MV-4-11 (cell line): Measurements from ENCODE around the gene MCAM.

Experiments
- DNase-seq: peaks from one replicate; lab custom pipeline; 2025; lab: John Stamatoyannopoulos, UW

The MCAM gene

GRCh38 chr11:119330237-119330636 lies 13.3 kb upstream of the MCAM start:
- no peak for DNase-seq

GRCh38 chr11:119329320-119329719 lies 12.4 kb upstream of the MCAM start:
- no peak for DNase-seq

- no peak for DNase-seq
Measured at GRCh38 chr11:119324189-119324588, 7.3 kb upstream of the MCAM start.

DNA sequence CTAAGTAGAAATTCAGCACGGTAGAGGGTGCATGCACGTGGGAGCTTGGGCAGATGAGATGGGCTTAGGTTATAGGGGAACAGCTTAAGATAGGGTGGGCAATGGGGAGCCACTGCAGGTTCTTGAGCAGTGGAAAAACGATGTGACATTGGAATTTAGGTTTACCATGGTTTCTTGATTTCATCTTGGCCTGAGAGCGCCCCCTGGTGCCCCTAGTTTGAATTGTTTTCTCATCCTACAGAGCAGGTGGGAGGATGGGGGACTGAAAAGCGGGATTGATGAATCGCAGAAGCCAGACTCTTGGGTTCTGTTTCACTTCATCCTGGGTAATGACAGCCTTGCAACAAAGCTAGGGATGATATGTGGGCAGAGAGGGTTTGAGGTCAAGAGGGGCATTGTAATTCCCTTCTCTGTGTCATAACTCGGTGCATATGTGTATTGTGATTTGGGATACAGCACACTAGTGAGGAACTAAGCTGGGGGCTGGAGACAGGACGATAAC lies 6.7 kb upstream of the MCAM start:
- peak; percentile 54 for DNase-seq

DNA sequence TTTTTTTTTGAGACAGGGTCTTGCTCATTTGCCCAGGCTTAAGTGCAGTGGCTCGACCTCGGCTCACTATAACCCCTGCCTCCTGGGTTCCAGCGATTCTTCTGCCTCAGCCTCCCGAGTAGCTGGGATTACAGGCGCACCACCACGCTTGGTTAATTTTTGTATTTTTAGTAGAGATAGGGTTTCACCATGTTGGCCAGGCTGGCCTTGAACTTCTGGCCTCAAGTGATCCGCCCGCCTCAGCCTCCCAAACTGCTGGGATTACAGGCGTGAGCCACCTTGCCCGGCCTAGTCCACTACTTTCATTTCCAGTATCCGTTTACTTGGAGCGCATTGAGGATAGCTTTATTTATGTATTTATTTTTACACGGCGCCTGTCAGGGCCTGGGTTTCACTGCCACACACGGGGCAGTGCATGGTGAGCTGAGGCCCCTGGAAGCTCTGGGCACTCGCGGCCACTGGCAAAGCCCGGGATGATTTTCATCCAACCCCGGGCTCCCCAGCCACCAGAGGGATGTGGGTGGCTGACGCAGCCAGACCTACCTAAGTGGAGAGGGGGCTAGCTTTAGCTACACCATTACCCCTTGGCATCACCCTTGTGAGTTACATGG lies 6.1 kb upstream of the MCAM start:
- DNase-seq = no peak

- DNase-seq = peak; percentile 32
Measured at GRCh38 chr11:119322360-119322739, 5.4 kb upstream of the MCAM start.

DNA sequence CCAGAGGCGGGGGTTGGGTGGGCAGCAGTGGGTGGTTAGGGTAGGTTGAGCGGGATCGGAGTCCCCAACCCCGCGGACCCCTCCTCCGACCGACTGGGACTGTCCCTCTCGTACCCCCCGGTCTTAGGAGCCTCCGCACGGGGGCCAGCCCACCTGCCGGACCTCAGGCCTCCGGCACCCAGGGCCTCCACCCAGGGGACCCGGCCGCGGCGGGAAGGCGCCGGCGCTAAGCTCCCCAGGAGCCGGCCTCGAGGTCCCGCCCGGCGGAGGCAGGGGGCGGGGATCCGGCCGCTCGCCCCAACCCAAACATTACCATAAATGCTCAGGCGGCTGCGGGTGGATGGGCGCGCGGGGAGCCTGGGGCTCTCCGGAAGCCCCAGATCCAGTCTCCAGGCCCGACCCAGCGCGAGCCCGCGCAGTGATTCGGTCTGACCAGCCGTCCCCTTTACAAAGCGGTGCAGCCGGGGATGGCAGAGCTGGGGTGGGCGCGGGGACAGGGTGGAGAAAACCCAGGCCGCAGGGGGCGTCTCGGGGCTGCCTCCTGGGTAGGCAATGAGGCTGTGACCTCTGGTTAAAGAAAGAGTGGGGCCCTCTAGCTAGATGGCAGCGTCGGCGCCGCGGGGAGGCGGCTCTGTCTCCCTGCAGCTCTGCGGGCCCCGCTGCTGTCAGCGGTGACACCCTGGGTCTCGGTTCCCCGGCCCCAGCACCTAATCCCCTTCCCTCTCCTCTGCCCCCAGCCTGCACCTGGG lies 4.0 kb upstream of the MCAM start:
- no peak for DNase-seq

GRCh38 chr11:119320240-119320775 lies 3.4 kb upstream of the MCAM start:
- DNase-seq = no peak

DNA sequence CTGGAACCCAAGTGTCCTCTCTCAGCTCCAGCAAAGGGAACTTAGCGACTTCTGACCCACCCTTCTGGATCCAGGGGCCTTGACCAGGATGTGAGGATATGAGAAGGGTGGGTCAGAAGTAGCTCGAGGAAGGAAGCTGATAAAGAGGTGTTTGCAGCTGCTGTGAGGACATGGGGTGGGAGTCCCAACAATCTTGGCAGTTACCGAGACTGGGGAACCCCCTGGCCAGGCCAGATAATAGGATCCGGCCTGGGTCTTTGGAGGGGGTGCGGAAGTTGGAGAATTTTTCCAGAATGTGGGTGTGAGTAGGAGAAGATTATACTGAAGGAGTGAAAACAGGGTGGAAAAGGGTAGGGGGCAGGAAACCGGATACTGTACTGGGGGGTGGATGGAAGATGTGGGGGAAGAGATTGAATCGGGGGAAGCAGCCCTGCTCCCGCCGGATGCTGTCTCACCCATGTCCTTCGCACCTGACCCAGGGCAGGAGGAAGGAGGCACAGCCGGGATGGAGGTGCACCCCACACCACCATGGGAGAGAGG lies 2.8 kb upstream of the MCAM start:
- no peak for DNase-seq

DNA sequence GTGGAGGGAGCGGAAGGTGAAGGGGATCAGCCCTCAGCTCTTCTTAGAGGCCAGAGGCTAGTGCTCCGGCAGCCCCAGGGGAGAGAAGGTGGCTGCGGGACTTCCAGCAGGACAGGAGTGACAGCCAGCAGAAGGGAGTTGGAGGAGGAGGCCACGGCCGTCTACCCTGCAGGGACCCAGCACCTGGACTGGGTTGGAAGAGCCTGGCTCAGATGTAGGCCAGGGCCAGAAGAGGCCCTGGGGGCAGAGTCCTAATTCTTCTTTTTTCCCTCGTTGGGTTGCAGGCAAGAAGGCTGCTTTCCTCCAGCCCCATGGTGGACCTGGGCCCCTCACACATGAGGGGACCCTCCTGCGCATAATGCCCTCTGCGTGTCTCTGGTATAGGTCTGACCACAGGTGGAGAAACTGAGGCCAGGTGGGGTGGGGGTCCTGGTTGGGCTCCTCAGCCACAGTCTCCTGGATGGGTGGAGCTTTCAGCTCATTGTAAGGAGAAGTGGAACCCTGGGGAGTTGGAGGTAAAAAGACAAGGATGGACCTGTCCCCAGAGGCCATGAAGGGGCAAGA lies 2.3 kb upstream of the MCAM start:
- DNase-seq = no peak

GRCh38 chr11:119318240-119319135 lies 1.6 kb upstream of the MCAM start:
- peak; percentile 76 for DNase-seq

GRCh38 chr11:119317592-119318239 lies 786 bp upstream of the MCAM start:
- DNase-seq = no peak

GRCh38 chr11:119316016-119316728 lies 758 bp downstream of the MCAM start:
- no peak for DNase-seq

GRCh38 chr11:119315131-119316015 lies 1.6 kb downstream of the MCAM start:
- no peak for DNase-seq

DNA sequence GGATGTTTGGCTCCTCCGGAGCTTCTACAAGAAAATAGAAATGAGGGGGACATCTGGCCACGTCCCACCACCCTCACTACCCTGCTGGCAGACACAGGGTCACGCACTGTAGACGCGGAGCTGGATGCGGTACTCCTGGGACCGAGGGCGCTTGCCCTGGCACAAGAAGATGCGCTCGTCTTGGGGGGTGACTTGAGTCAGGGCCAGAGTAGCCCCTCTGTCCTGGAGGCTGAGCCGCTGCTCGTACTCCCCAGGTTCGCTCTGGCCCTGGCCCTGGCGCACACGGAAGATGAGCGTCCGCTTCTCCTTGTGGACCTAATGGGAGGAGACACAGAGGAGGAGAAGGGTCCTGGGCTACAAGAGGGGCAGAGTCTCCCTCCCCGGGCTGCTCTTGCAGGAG lies 2.2 kb downstream of the MCAM start:
- DNase-seq = no peak

GRCh38 chr11:119310682-119311052 lies 6.3 kb downstream of the MCAM start:
- no peak for DNase-seq

DNA sequence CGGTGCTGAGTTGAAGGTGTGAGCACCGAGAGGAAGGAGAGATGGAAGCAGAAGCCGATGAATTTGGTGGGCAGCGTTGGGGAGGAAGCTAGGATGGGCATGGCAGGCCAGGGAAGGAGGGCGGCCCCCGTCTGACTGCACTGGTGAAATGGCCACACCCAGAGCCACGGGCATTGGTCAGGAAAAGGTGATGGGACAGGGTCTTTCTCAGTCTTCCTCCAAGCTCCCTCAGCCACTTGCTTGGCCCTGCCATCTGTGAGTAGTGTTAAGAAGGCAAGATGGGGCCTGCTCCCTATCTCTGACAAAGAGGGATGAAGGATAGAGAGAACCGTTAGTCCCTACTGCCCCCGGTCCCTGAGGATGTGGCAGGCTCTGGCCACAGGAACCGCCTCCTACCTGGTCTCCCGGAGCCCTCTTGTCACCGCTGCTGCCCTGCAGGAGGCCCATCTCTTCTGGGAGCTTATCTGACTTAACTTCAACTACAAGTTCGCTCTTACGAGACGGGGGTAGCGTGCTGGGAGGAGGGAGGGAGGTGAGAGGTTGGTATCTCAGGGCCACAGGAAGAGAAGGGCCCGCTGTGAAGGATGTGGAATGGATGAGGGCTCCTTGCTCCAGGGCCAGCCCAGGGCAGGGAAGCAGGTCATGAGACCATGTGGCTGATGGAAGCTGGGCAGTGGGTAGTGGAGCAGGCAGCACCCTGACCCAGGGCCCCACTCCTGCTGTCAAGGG lies 6.8 kb downstream of the MCAM start:
- no peak for DNase-seq

GRCh38 chr11:119309411-119309810 lies 7.5 kb downstream of the MCAM start:
- DNase-seq = no peak

- DNase-seq = no peak
Measured at GRCh38 chr11:119307974-119308373, 9.0 kb downstream of the MCAM start.
